SU-DHL-6 (cell line): ENCODE results near the gene PRSS38.

Experiments used
- H2AFZ ChIP-seq: fragments of 200-600 bp; sonication (generic); 2 replicates; pipeline ENCODE4 v1.6.1; 2014; ENCODE audit warnings: low read depth, mild to moderate bottlenecking, moderate library complexity, mixed read lengths, antibody characterized with exemption, low read length; ENCODE audit not compliant: severe bottlenecking
- H3F3A ChIP-seq: fragments of 200-600 bp; shearing (Covaris generic); 2 replicates; pipeline ENCODE4 v1.6.0; 2016; ENCODE audit warnings: antibody characterized with exemption, mild to moderate bottlenecking; ENCODE audit not compliant: insufficient read depth
- H3K27ac ChIP-seq: fragments of 200-600 bp; sonication (generic); 2 replicates; pipeline ENCODE4 v1.5.1; 2016; ENCODE audit warnings: low read depth, mild to moderate bottlenecking, low read length, moderate library complexity, mixed read lengths
- H3K27me3 ChIP-seq: fragments of 200-600 bp; sonication (generic), shearing (Covaris generic); 2 replicates; pipeline ENCODE4 v1.6.0; 2014; ENCODE audit warnings: mild to moderate bottlenecking, low read length
- H3K36me3 ChIP-seq: fragments of 200-600 bp; sonication (generic); 2 replicates; pipeline ENCODE4 v1.6.1; 2014; ENCODE audit warnings: mild to moderate bottlenecking, low read length, mixed read lengths
- H3K4me2 ChIP-seq: fragments of 300-600, 200-600 bp; shearing (Covaris generic), sonication (generic); 2 replicates; pipeline ENCODE4 v1.6.0; 2014; ENCODE audit warnings: low read length, low read depth, mild to moderate bottlenecking; ENCODE audit not compliant: poor library complexity, severe bottlenecking
- H3K4me3 ChIP-seq: fragments of 200-600 bp; sonication (generic); 2 replicates; pipeline ENCODE4 v1.5.1; 2014; ENCODE audit warnings: antibody characterized with exemption, low read length, mild to moderate bottlenecking, mixed read lengths; ENCODE audit not compliant: insufficient read depth, poor library complexity, severe bottlenecking
- H3K79me2 ChIP-seq: fragments of 200-600 bp; sonication (generic); 2 replicates; pipeline ENCODE4 v1.6.1; 2014; ENCODE audit warnings: mild to moderate bottlenecking, low read length, moderate library complexity; ENCODE audit not compliant: insufficient read depth
- H3K9ac ChIP-seq: fragments of 200-600 bp; sonication (generic); 2 replicates; pipeline ENCODE4 v1.7.0; 2014; ENCODE audit warnings: mild to moderate bottlenecking, low read length
- H3K9me2 ChIP-seq: fragments of 200-600 bp; sonication (generic); replicated peaks from 2 replicates; pipeline ENCODE4 v1.6.1; 2014; ENCODE audit warnings: low read length; ENCODE audit not compliant: insufficient read depth
- H3K9me3 ChIP-seq: fragments of 200-600 bp; sonication (generic); 2 replicates; pipeline ENCODE4 v1.6.1; 2014; ENCODE audit warnings: low read length, mixed read lengths; ENCODE audit not compliant: insufficient read depth
- H4K20me1 ChIP-seq: fragments of 200-600 bp; sonication (generic); 2 replicates; pipeline ENCODE4 v1.6.1; 2014; ENCODE audit warnings: low read depth, mild to moderate bottlenecking, antibody characterized with exemption, low read length, moderate library complexity, mixed read lengths
- EZH2phosphoT487 ChIP-seq: fragments of 200-600 bp; sonication (generic), shearing (Covaris generic); conservative IDR thresholded peaks from 2 replicates; pipeline ENCODE4 v1.6.1; 2018; ENCODE audit warnings: mild to moderate bottlenecking, antibody characterized with exemption, low read length, moderate library complexity, mixed read lengths
- TF ChIP-seq, protein P1 (sequence below): fragments of 200-600 bp; sonication (generic); IDR thresholded peaks from one replicate; pipeline ENCODE4 v1.5.1; 2017; ENCODE audit warnings: antibody characterized with exemption, mild to moderate bottlenecking, low read length, moderate library complexity; ENCODE audit not compliant: insufficient read depth, poor library complexity, severe bottlenecking

PRSS38 gene

DNA sequence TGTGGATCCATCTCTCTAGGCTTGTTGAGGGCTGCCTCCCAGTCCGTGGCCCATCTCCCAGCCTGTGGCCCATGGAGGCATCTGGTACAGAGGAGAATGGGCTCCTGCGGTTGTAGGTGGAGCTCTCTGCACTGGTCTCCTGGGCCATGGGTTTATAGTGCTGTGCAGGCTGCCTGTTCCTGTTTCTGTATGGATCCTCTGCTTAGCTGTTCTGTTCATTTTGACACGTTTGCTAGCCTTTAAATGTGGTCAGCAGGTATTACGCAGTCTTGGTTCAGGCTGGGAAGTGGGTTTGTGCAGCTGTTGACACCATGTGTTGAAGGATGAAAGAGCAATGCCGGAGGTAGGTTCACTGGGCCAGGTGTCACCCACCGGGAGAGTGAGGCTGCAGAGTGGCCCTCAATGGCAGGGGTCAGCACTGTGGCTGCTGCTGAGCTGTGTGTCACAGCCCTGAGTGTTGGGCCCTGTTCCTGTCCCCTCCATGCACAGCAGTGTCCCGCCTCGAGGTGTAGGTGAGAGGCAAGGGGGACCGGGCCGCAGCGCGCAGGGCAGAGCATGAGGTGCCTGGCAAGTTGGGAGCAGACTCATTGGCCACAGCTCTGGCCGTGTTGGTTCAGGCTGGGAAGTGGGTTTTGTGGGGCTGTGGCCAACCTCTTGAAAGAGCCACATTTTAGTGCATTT, 41.3 kb upstream of the PRSS38 start:
- Histone ChIP-seq H3K27ac (no peak overlapping the region), H3K9ac (no peak overlapping the region), H3K9me2 (no peaks in the 10 kb centered on the region), H3K27me3 (no peaks in the 10 kb centered on the region), H3K79me2 (no peaks in the 10 kb centered on the region), H3F3A (no peaks in the 10 kb centered on the region), H2AFZ (no peak overlapping the region), H3K9me3 (no peaks in the 10 kb centered on the region), H3K36me3 (no peaks in the 10 kb centered on the region), H4K20me1 (no peaks in the 10 kb centered on the region), H3K4me3 (no peak overlapping the region), H3K4me2 (no peak overlapping the region)
- no peak for TF ChIP-seq EZH2phosphoT487
- TF ChIP-seq, protein P1, sequence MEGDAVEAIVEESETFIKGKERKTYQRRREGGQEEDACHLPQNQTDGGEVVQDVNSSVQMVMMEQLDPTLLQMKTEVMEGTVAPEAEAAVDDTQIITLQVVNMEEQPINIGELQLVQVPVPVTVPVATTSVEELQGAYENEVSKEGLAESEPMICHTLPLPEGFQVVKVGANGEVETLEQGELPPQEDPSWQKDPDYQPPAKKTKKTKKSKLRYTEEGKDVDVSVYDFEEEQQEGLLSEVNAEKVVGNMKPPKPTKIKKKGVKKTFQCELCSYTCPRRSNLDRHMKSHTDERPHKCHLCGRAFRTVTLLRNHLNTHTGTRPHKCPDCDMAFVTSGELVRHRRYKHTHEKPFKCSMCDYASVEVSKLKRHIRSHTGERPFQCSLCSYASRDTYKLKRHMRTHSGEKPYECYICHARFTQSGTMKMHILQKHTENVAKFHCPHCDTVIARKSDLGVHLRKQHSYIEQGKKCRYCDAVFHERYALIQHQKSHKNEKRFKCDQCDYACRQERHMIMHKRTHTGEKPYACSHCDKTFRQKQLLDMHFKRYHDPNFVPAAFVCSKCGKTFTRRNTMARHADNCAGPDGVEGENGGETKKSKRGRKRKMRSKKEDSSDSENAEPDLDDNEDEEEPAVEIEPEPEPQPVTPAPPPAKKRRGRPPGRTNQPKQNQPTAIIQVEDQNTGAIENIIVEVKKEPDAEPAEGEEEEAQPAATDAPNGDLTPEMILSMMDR = no peak

DNA sequence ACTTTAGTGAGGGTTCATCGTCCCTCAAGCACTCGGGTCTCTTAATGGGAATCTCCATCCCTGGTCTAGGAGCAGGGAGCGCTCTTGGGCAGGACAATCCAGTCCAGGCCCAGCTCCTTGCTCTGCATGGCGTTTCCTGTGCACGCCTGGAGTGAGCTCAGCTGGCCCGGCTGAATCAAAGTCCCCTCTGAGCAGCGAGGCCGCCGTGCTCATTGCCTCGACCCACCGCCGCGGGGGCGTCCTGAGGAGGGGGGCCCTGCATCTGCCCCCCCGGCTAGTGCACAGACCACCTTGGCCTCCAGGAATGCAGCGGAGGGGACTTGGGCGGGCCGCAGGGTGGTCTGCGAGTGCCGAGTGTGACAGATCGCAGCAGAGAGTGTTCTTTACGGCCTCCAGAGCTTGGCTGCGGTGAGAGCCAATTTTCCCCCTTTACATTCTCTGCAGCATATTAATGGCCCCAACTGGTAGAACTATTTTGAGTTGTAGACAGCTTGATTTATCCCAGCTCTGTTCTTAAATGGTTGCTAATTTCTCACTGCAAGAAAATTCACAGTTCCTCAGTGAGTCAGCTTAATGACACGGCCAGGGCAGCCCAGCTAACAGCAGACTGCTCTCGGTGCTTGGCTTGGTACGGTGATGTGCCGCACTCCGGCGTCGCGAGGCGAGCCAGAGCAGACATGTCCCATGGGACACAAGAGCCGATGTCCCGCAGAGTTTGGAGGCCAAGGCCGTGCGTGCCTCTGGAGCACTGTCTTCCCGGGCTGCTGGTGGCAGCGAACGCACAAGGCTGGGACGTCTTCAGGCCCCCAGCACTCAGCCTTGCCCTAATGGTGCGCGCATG, 40.4 kb upstream of the PRSS38 start:
- Histone ChIP-seq H3K9me3 (no peaks in the 10 kb centered on the region), H2AFZ (no peak overlapping the region), H3K27me3 (no peaks in the 10 kb centered on the region), H3K27ac (no peak overlapping the region), H3K9me2 (no peaks in the 10 kb centered on the region), H3K9ac (no peak overlapping the region), H3K4me2 (no peak overlapping the region), H3K4me3 (no peak overlapping the region), H3F3A (no peaks in the 10 kb centered on the region), H3K36me3 (no peaks in the 10 kb centered on the region), H3K79me2 (no peaks in the 10 kb centered on the region), H4K20me1 (no peaks in the 10 kb centered on the region)
- TF ChIP-seq, protein P1 = no peak
- no peak for TF ChIP-seq EZH2phosphoT487

DNA sequence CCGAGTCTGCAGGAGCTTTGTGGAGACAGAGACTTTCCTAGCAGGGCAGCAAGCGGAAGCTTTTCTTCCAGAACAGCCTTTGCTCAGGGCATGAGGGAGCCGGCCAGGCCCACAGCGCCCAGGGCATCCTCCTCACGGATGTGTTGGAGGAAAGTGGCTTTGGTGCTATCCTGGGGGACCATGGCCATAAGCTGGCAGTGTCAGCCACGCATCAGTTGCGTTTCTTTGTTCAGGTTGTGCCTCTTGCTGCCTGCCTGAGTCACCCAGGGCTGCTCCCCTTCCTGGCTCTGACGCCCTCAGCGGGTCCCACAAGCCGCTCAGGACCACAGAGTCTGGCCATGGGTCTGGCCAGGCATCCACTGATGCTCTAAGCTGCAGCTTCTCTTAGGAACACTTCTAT, 39.6 kb upstream of the PRSS38 start:
- H3K9ac ChIP-seq = no peak overlapping the region
- no peak overlapping the region for H3K4me2 ChIP-seq
- H3K79me2 ChIP-seq = no peaks in the 10 kb centered on the region

More for the DNA sequence above, 39.6 kb upstream of the PRSS38 start:
- no peaks in the 10 kb centered on the region for H3F3A ChIP-seq
- no peaks in the 10 kb centered on the region for H3K9me2 ChIP-seq
- H3K27ac ChIP-seq = no peak overlapping the region
- H3K4me3 ChIP-seq = no peak overlapping the region
- no peaks in the 10 kb centered on the region for H4K20me1 ChIP-seq
- no peak overlapping the region for H2AFZ ChIP-seq
- no peaks in the 10 kb centered on the region for H3K9me3 ChIP-seq
- no peaks in the 10 kb centered on the region for H3K27me3 ChIP-seq
- TF ChIP-seq, protein P1 = no peak
- TF ChIP-seq EZH2phosphoT487 = no peak
- no peaks in the 10 kb centered on the region for H3K36me3 ChIP-seq
